Activated CD4-positive, CD25-positive, alpha-beta regulatory T cell (primary cell): ENCODE results near the gene ICAM5.
A peak's percentile ranks its signal among the peaks of the same experiment; 100 is the strongest.
"Not testable (repeated sequence)": the region's sequence is repeated elsewhere in the genome, so short reads cannot be mapped to it uniquely, and the experiment has no call there.

Source experiments
- DNase-seq, 4 experiments: peaks; one replicate each; lab custom pipeline; 2025; lab: John Stamatoyannopoulos, UW

The ICAM5 gene

GRCh38 chr19:10270616-10271394, 18.9 kb upstream of the ICAM5 start, which contains the start of gene ICAM1:
Gene ICAM1, plus strand, starts transcription at chr19:10271120. Its CDS starts 40 bp downstream, at chr19:10271160.
- DNase-seq, result peak; percentile 46 to 63 (median 52)

- DNase-seq, result no peak
These were observed 18.1 kb upstream of the ICAM5 start for GRCh38 chr19:10271543-10272086.

- DNase-seq, result no peak
These were observed 15.2 kb upstream of the ICAM5 start for GRCh38 chr19:10274589-10274988.

- no peak for DNase-seq
These were observed 11.8 kb upstream of the ICAM5 start for GRCh38 chr19:10277795-10278589.

DNA sequence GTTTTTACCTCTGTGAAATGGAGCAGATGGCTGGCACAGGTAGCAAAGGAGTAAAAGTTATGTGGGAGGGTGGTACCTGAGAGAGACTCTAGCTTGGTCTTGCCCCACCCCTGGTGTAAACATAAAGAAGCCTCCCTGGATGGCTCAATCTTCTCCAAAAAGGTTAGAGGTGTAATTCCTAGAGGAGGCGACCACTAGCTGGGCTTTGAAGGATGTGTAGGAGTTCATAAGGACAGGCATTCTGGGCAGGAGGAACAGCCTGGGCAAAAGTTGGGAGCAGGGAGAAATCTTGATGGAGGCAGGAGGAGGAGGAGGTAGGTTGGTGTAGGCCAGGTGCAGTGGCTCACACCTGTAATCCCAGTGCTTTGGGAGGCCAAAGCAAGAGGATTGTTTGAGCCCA, 10.8 kb upstream of the ICAM5 start:
- no peak for DNase-seq

- DNase-seq, result no peak
These were observed 9.9 kb upstream of the ICAM5 start for GRCh38 chr19:10279737-10280442.

- DNase-seq, result not testable (repeated sequence)
These were observed 7.7 kb upstream of the ICAM5 start for GRCh38 chr19:10282043-10282442.

DNA sequence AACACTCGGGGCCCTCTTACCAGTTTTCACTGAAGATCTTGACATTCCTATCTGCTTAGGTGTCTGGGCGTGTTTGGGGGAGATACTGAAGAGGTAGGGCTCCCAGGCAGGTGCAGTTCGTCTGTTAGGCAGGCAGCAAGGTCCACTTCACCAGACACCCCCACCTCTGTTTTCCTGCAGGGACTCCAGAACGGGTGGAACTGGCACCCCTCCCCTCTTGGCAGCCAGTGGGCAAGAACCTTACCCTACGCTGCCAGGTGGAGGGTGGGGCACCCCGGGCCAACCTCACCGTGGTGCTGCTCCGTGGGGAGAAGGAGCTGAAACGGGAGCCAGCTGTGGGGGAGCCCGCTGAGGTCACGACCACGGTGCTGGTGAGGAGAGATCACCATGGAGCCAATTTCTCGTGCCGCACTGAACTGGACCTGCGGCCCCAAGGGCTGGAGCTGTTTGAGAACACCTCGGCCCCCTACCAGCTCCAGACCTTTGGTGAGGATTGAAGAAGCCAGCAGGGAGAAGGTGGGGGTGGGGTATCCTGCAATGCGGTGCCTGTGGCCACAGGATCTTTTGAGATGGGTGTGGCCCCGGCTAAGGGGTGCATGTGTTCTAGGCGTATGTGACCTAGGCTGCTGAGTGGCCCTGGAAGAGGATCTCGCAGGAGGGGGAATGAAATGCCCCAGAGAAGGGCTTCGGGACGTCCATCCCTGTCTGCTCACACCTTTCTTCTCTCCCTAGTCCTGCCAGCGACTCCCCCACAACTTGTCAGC, 6.3 kb upstream of the ICAM5 start:
- no peak for DNase-seq

GRCh38 chr19:10284065-10284959, 5.4 kb upstream of the ICAM5 start:
- no peak for DNase-seq

GRCh38 chr19:10284960-10285278, 4.8 kb upstream of the ICAM5 start:
- DNase-seq, result no peak

DNA sequence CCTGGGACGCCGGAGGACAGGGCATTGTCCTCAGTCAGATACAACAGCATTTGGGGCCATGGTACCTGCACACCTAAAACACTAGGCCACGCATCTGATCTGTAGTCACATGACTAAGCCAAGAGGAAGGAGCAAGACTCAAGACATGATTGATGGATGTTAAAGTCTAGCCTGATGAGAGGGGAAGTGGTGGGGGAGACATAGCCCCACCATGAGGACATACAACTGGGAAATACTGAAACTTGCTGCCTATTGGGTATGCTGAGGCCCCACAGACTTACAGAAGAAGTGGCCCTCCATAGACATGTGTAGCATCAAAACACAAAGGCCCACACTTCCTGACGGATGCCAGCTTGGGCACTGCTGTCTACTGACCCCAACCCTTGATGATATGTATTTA, 4.4 kb upstream of the ICAM5 start:
- DNase-seq, result no peak

DNA sequence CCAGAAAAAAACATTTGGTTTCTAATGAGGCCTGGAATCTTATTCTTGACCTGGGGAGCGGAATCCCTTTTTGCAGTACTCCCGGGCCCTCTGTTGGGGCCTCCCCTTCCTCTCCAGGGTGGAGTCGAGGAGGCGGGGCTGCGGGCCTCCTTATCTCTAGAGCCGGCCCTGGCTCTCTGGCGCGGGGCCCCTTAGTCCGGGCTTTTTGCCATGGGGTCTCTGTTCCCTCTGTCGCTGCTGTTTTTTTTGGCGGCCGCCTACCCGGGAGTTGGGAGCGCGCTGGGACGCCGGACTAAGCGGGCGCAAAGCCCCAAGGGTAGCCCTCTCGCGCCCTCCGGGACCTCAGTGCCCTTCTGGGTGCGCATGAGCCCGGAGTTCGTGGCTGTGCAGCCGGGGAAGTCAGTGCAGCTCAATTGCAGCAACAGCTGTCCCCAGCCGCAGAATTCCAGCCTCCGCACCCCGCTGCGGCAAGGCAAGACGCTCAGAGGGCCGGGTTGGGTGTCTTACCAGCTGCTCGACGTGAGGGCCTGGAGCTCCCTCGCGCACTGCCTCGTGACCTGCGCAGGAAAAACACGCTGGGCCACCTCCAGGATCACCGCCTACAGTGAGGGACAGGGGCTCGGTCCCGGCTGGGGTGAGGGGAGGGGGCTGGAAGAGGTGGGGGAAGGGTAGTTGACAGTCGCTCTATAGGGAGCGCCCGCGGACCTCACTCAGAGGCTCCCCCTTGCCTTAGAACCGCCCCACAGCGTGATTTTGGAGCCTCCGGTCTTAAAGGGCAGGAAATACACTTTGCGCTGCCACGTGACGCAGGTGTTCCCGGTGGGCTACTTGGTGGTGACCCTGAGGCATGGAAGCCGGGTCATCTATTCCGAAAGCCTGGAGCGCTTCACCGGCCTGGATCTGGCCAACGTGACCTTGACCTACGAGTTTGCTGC, 2.7 kb upstream of the ICAM5 start, which contains the start of gene ICAM4:
Gene ICAM4, plus strand, starts transcription at position 153 of the 935 bp plus-strand sequence. Its CDS starts 58 bp downstream, at position 211.
- no peak for DNase-seq

- DNase-seq, result no peak
These were observed 1.0 kb upstream of the ICAM5 start for GRCh38 chr19:10288662-10289166.

DNA sequence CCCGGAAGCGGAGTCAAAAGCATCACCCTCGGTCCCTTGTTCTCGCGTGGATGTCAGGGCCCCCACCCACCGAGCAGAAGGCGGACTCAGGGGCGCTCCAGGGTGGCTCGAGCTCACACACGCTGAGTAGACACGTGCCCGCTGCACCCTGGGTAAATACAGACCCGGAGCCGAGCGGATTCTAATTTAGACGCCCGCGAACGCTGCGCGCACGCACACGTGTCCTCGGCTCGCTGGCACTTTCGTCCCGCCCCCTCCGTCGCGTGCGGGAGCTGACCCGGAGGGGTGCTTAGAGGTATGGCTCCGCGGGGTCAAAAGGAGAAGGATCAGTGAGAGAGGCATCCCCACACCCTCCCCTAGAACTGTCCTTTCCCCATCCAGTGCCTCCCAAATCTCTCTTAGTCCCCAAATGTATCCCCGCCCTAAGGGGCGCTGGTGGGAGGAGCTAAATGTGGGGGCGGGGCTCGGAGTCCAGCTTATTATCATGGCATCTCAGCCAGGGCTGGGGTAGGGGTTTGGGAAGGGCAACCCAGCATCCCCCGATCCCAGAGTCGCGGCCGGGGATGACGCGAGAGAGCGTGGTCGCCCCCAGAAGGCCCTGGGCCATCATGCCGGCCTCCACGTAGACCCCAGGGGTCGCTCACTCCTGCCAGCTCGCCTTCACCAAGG, 451 bp upstream of the ICAM5 start:
- DNase-seq, result peak; percentile 21 to 53 (median 36)

- no peak for DNase-seq
These were observed 664 bp downstream of the ICAM5 start for GRCh38 chr19:10290357-10290875.

DNA sequence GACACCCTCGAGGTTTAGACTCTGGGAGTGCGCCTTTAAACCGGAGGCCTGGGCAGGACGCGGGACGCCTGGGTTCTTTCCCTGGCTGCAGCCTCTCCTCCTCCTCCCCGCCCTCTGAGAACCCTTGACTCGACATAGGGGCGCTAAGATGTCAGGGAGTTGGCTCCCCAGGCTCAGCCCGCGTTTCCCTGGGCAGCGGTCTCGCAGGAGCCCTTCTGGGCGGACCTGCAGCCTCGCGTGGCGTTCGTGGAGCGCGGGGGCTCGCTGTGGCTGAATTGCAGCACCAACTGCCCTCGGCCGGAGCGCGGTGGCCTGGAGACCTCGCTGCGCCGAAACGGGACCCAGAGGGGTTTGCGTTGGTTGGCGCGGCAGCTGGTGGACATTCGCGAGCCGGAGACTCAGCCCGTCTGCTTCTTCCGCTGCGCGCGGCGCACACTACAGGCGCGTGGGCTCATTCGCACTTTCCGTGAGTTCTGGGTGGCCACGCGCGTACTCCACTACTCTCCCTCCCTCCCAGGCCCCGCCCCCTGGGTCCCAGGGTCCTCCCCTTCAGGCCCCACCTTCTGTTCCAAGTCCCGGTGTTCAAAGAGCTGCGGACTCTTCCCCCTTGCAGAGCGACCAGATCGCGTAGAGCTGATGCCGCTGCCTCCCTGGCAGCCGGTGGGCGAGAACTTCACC, 1.3 kb downstream of the ICAM5 start:
- DNase-seq, result no peak

DNA sequence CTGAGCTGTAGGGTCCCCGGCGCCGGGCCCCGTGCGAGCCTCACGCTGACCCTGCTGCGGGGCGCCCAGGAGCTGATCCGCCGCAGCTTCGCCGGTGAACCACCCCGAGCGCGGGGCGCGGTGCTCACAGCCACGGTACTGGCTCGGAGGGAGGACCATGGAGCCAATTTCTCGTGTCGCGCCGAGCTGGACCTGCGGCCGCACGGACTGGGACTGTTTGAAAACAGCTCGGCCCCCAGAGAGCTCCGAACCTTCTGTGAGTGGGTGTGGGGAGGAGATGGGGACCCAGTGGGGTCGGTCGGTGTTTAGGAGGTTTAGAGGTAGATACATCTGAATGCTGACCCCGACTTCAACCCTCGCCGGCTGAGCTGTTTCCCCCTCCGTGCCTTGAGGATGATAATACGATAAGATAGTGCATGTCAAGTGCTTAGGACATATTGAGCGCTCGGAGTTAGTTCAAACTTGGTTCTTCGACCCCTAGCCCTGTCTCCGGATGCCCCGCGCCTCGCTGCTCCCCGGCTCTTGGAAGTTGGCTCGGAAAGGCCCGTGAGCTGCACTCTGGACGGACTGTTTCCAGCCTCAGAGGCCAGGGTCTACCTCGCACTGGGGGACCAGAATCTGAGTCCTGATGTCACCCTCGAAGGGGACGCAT, 1.9 kb downstream of the ICAM5 start:
- no peak for DNase-seq
